Suprapubic skin (tissue), 4 donors: ENCODE results near the gene LRRC18. TPM values are rescaled to one million over a fixed set of nuclear protein-coding genes. Genes with fewer than 3 reads are reported as not detected.

Source experiments
- DNase-seq, 2 donors: peaks; one replicate each; pipeline ENCODE4 v3.0.0-alpha.2; 2019; ENCODE audit warnings: low spot score in 2 of 2
- H3K27ac ChIP-seq: fragments of 200-600 bp; sonication (generic); one replicate; pipeline ENCODE4 v1.5.1; 2019
- H3K27me3 ChIP-seq: fragments of 200-600 bp; sonication (generic); one replicate; pipeline ENCODE4 v1.5.1; 2019
- H3K36me3 ChIP-seq: fragments of 200-600 bp; sonication (generic); one replicate; pipeline ENCODE4 v1.5.1; 2019
- H3K4me1 ChIP-seq: fragments of 200-600 bp; sonication (generic); one replicate; pipeline ENCODE4 v1.5.1; 2019
- H3K4me3 ChIP-seq: fragments of 200-600 bp; sonication (generic); one replicate; pipeline ENCODE4 v1.5.1; 2019; ENCODE audit warnings: mild to moderate bottlenecking
- H3K9me3 ChIP-seq: fragments of 200-600 bp; sonication (generic); one replicate; pipeline ENCODE4 v1.5.1; 2019
- CTCF ChIP-seq, 2 donors: fragments of 200-600 bp in 1 of 2; fragments of 450-650 bp in 1 of 2; sonication (generic) in 1 of 2; IDR thresholded peaks; one replicate each; pipeline ENCODE4 v1.5.1; 2016 to 2019; ENCODE audit warnings: antibody characterized with exemption in 2 of 2, mild to moderate bottlenecking in 1 of 2, moderate library complexity in 1 of 2
- EP300 ChIP-seq: sonication (generic); formaldehyde crosslinking; IDR thresholded peaks from one replicate; pipeline ENCODE4 v1.6.1; 2017; ENCODE audit warnings: antibody characterized with exemption
- POLR2A ChIP-seq, 2 donors: fragments of 450-650 bp; IDR thresholded peaks; one replicate each; pipeline ENCODE4 v1.6.1; 2017; ENCODE audit warnings: antibody characterized with exemption in 2 of 2, mild to moderate bottlenecking in 2 of 2, moderate library complexity in 2 of 2
- POLR2AphosphoS5 ChIP-seq, 3 donors: sonication (generic); formaldehyde crosslinking; IDR thresholded peaks; one replicate each; pipeline ENCODE4 v1.6.1; 2017; ENCODE audit warnings: antibody characterized with exemption in 3 of 3
- WGBS: methylation state at CpG from one replicate; pipeline ENCODE4 v1.1.5; 2018; 5-methylcytosine and 5-hydroxymethylcytosine counted together
- total RNA-seq, 4 donors: library from RNA; depleted of rRNA; stranded (reverse); fragments of >200 nt; gene quantifications; one replicate each; pipeline ENCODE4 v1.1.0, GENCODE V29; 2016

The LRRC18 gene
- total RNA-seq, 4 donors from 2014 or later = not detected

- no peak overlapping the region for H3K4me3 ChIP-seq
- H3K36me3 ChIP-seq = no peaks in the 10 kb centered on the region
- DNase-seq = no peak
- no peak overlapping the region for H3K27ac ChIP-seq
- H3K4me1 ChIP-seq = no peaks in the 10 kb centered on the region
- TF ChIP-seq POLR2A (IDR thresholded peaks at IDR 0.05) = no peak
- no peaks in the 10 kb centered on the region for H3K27me3 ChIP-seq
- no peaks in the 10 kb centered on the region for H3K9me3 ChIP-seq
- WGBS = no CpG with 5 or more reads among the region's 3 CpGs
Measured at GRCh38 chr10:48968036-48968435, 28.4 kb upstream of the LRRC18 start.

- Histone ChIP-seq H3K9me3 (no peaks in the 10 kb centered on the region), H3K4me1 (no peaks in the 10 kb centered on the region), H3K27me3 (no peaks in the 10 kb centered on the region), H3K4me3 (no peak overlapping the region), H3K36me3 (no peaks in the 10 kb centered on the region), H3K27ac (no peak overlapping the region)
- TF ChIP-seq POLR2AphosphoS5 (IDR thresholded peaks at IDR 0.05) (no peak), CTCF (IDR thresholded peaks at IDR 0.05) (no peak), EP300 (no peak)
- 97% methylated on average over 4 of the region's 4 CpGs for WGBS
- DNase-seq = no peak
Measured at GRCh38 chr10:48965460-48965859, 25.8 kb upstream of the LRRC18 start.

GRCh38 chr10:48964038-48964437 is 24.4 kb upstream of the LRRC18 start:
- 95% methylated on average over 1 of the region's 1 CpG for WGBS
- no peaks in the 10 kb centered on the region for H3K4me1 ChIP-seq
- no peak overlapping the region for H3K27ac ChIP-seq
- H3K9me3 ChIP-seq = no peaks in the 10 kb centered on the region
- H3K4me3 ChIP-seq = no peak overlapping the region
- TF ChIP-seq CTCF (IDR thresholded peaks at IDR 0.05) = no peak
- H3K27me3 ChIP-seq = no peaks in the 10 kb centered on the region
- no peaks in the 10 kb centered on the region for H3K36me3 ChIP-seq
- no peak for DNase-seq

- WGBS = 78% methylated on average over 1 of the region's 1 CpG
- H3K27ac ChIP-seq = no peak overlapping the region
- H3K4me3 ChIP-seq = no peak overlapping the region
- no peaks in the 10 kb centered on the region for H3K9me3 ChIP-seq
- no peaks in the 10 kb centered on the region for H3K36me3 ChIP-seq
- no peaks in the 10 kb centered on the region for H3K4me1 ChIP-seq
- H3K27me3 ChIP-seq = no peaks in the 10 kb centered on the region
- TF ChIP-seq CTCF (IDR thresholded peaks at IDR 0.05) (no peak), POLR2A (IDR thresholded peaks at IDR 0.05) (no peak), POLR2AphosphoS5 (IDR thresholded peaks at IDR 0.05) (no peak), EP300 (no peak)
- DNase-seq = no peak
Measured at GRCh38 chr10:48958598-48959190, 19.1 kb upstream of the LRRC18 start.

GRCh38 chr10:48957361-48958151 is 17.9 kb upstream of the LRRC18 start:
- Histone ChIP-seq H3K4me1 (no peaks in the 10 kb centered on the region), H3K9me3 (no peaks in the 10 kb centered on the region), H3K27me3 (no peaks in the 10 kb centered on the region), H3K4me3 (no peak overlapping the region), H3K36me3 (no peaks in the 10 kb centered on the region), H3K27ac (no peak overlapping the region)
- TF ChIP-seq CTCF (IDR thresholded peaks at IDR 0.05) = no peak
- no peak for TF ChIP-seq POLR2A (IDR thresholded peaks at IDR 0.05)
- TF ChIP-seq POLR2AphosphoS5 (IDR thresholded peaks at IDR 0.05) = no peak
- TF ChIP-seq EP300 = no peak
- DNase-seq = no peak
- WGBS = 97% methylated on average over 10 of the region's 16 CpGs
